Activated CD4-positive, CD25-positive, alpha-beta regulatory T cell treated with anti-CD3 and anti-CD28 coated beads, Interleukin-2, amount 50 U/mL, for 72 hours (primary cell): ENCODE measurements around the gene MIEF1.
"Not testable (repeated sequence)": the region's sequence is repeated elsewhere in the genome, so short reads cannot be mapped to it uniquely, and the experiment has no call there.

Source experiments
- DNase-seq: peaks from one replicate; pipeline ENCODE4 v3.0.0; 2021

The MIEF1 gene

DNA sequence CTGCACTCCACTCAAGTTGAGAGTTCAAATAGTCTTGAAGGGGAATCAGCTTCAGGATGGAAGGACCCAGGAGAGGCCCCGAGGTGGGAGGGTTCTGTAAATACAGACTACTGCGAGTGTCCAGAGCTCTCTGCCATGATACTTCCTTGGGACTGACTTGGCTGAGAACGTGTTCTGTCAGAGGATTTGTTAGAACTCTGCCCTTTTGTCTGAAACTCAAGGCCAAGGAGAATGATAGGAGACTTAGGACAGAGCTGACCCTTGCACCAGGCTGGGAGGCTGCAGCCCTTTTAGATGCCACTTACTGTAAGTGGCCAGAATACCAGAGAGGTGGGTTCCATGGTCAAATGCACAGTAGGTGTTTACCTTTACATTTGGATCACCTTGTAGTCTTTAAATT lies 15.4 kb downstream of the MIEF1 start:
- no peak for DNase-seq

DNA sequence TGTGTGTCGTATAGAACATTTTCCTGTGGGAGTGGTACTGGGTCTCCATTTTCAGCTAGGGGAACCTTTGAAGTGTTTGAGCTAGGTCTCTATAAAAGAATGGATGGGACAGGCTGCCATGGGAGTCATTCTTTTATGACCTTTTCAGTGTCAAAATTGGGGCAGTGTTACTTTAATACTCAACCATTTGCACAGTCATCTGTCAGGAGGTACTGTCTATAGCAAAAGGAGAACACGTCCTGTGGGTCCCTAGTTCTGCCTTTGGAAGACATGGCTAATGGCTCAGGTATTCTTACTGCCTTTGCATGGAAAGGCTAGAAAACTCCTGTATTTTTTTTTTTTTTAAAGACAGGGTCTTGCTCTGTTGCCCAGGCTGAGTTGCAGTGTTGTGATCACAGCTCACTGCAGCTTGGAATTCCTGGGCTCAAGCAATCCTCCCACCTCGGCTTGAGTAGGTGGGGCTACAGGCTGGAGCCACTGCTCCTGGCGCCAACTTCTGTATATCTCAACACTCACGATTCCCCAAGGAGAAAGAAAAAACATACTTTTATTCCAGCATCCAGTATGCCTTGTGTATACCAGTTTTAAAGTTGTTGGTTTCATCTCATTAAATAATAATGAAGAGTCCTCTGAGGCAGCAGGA lies 16.2 kb downstream of the MIEF1 start:
- no peak for DNase-seq

DNA sequence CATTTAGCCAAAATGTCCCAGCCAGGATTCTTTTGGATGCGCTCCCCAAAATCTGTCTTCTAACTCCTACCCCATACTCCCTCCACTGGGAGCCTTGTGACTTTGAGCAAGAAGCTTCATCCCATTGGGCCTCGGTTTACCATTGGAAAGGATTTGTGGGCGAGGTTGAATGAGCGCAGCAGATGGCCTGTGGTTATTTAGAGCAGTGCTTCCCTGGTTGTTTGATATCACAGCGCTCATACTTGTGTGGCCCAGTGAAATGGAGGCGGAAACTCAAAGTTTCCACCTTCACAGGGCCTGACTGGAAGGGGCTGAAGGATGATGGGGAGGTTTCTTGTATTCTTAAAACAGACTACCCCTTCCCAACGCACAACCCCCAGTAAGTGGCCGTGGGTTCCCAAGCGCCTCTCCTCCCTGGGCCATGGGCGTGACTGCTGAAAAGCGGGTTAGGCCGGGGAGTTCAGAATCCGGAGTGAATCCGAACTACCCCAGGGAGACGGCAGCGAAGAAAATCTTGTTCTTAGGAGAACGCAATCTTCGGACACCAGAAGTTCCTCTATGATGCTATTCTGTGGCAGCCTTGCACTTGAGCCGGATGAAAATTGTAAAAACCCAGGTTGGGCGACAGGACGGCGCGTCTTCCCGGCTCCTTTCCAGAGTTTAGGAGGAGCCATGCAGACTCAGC lies 17.0 kb downstream of the MIEF1 start:
- DNase-seq, result peak; percentile 44

DNA sequence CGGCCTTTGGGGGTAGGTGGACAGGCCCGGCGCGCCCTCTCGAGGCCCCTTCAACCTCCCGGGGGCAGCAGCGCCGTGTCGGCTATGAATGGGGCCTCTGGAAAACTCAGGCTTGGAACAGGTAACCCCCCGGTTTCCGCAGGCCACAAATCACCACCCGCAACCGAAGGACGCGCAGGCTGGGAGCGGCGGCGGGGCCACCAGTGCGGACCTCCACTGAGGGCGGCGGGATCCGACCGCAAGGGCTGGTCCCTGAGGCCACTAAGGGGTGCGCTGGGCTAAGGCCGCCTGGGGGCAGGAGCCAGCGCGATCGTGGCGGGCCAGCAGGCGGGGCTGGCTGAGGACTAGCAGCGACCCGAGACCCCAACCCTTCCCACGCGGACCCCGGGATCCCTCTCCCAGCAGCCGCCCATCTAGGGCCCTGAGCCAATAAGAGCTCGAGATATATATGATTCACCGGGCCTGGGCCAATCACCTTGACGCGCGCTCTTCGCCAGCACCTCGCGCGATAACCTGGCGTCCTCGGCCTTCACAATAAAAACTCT lies 17.7 kb downstream of the MIEF1 start:
- DNase-seq, result peak; percentile 93

DNA sequence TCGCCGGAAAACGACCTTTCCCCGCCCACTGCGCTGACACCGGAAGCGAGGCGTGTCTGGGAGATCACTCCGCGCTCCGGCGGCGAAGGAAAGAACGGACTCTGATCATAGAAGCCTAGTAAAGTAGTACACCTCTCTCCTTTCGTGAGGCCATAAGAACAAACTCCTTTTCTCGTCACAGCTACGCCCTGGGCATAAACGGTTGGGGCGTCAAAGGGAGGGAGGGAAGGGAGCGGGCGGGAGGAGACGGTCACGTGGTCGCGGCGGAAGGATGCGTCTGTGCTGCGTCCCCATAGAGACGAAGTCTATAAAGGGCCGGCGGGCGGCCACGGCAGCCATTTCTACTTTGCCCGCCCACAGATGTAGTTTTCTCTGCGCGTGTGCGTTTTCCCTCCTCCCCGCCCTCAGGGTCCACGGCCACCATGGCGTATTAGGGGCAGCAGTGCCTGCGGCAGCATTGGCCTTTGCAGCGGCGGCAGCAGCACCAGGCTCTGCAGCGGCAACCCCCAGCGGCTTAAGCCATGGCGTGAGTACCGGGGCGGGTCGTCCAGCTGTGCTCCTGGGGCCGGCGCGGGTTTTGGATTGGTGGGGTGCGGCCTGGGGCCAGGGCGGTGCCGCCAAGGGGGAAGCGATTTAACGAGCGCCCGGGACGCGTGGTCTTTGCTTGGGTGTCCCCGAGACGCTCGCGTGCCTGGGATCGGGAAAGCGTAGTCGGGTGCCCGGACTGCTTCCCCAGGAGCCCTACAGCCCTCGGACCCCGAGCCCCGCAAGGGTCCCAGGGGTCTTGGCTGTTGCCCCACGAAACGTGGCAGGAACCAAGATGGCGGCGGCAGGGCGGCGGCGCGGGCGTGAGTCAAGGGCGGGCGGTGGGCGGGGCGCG lies 18.4 kb downstream of the MIEF1 start, which contains the start of gene ATF4:
Gene ATF4, plus strand, starts transcription at position 337 of the 880 bp plus-strand sequence. CDS start 884 bp downstream, outside the sequence.
- peak; percentile 91 for DNase-seq

DNA sequence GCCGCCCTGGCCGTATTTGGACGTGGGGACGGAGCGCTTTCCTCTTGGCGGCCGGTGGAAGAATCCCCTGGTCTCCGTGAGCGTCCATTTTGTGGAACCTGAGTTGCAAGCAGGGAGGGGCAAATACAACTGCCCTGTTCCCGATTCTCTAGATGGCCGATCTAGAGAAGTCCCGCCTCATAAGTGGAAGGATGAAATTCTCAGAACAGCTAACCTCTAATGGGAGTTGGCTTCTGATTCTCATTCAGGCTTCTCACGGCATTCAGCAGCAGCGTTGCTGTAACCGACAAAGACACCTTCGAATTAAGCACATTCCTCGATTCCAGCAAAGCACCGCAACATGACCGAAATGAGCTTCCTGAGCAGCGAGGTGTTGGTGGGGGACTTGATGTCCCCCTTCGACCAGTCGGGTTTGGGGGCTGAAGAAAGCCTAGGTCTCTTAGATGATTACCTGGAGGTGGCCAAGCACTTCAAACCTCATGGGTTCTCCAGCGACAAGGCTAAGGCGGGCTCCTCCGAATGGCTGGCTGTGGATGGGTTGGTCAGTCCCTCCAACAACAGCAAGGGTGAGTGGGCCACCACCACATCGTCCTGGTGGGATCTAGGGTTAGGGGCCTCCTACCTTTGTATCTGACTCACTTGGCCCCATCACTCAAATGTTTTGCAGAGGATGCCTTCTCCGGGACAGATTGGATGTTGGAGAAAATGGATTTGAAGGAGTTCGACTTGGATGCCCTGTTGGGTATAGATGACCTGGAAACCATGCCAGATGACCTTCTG lies 19.2 kb downstream of the MIEF1 start:
- not testable (repeated sequence) for DNase-seq

DNA sequence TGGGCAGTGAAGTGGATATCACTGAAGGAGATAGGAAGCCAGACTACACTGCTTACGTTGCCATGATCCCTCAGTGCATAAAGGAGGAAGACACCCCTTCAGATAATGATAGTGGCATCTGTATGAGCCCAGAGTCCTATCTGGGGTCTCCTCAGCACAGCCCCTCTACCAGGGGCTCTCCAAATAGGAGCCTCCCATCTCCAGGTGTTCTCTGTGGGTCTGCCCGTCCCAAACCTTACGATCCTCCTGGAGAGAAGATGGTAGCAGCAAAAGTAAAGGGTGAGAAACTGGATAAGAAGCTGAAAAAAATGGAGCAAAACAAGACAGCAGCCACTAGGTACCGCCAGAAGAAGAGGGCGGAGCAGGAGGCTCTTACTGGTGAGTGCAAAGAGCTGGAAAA lies 20.0 kb downstream of the MIEF1 start:
- not testable (repeated sequence) for DNase-seq

DNA sequence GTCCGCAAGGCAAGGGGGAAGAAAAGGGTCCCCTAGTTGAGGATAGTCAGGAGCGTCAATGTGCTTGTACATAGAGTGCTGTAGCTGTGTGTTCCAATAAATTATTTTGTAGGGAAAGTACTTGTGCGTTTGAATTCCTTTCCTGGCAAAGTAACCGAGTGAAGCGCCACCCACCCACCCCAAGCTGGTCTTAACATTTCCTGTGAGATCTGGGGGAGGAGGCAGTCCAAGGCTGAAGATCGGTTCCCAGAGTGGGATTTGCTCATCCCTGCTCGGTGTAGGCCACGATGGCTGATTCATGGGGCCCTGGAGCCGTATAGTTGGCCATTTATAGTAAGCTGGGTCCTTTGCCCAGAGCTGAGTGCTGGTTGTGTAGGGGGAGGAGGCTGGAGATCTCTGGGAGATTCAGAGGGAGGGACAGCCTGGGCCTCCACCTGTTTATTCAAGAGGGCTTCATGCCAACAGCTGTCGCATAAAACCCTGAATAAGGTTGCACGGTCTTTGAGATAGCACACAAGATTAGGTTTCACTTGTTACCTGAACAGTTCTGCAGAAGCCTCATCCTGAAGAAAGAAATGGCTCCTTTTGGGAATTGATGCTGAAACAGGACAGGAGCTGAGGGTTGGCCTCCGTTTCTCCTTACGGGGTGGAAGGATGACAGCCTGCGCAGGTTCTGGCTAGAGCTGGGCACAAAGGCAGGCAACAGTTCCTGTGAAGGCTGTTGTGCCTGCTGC lies 20.6 kb downstream of the MIEF1 start:
- peak; percentile 50 for DNase-seq

DNA sequence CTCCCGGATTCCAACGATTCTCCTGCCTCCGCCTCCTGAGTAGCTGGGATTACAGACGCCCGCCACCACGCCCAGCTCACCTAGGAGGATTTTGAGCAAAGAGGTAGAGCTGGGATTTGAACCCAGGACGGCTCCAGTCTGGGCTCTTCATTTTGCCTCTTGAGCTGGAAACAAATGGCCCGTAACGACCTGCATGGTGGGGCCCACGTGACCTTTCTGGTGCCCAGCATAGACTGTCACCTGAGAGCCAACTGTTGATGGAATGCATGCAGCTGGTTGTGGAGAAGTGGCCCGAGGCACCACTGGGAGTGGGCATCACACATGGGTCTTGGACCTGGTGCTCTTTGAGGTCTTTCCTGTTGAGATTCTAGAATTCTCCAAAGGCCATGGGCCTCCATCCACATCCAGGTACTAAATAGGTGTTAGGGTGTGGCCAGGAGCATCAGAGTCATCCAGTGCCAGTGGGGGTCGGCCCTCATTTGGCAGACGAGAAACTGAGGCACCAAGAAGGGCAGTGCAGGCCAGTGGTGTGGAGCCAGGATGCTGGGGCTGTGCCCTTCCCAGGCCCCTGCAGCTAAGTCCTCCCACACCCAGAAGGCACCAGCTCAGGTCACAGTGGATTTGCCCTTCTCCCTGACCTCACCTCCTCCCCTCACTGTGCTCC lies 22.1 kb downstream of the MIEF1 start:
- no peak for DNase-seq

DNA sequence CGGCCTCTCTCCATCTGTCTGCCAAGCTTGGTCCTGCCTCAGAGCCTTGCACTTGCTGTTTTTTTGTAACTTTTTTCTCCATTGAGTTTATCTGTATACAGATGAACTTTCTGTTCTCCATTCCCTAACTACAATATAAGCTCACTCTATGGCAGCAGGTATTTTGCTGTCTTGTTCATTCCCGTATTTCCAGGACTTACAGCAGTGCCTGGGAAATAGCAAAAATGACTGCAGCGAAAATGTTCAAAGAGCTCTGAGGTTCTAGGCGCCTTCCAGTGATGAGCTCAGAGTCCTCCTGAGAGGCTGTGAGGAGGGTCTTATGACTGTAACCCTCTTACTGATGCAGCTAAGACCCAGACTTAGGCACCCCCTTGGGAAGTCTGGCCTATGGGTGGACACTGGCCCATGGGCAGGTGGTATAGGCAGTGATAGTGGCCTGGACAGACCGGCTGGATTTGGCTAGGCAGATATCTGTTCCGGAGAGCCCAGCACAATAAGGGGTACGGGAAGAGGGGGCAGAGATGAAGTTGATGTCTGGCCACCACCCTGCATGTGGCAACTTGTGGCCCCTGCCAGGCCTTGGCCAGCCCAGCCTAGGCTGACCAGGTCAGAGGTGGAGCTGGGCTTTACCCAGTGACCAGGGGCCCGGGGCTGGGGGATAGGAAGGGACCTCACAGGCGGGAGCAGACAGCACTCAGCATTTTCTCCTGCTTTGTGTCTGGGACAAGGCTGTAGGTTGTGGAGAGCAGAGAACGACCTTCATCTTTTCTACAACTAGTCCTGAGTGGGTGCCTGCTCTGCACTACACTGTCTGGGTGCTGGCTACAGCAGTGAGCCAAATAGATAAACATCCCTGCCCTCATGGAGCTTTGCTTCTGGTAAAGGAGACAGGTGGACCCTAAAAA lies 22.9 kb downstream of the MIEF1 start:
- DNase-seq, result no peak

DNA sequence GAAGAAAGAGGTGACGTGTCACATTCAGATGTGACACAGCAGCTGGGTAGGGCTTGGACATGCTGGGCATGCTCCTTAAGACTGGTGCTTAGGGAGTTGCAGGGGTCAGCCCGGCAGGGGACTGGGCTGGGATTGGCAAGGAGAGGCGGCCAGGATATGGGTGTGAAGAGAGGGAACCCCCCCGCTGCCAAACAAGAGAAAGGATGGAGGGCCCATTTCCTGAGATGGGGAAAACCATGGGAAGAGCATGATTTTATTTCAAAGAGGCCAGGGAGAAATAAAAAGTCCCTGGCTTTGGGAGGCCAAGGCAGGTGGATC lies 23.5 kb downstream of the MIEF1 start:
- no peak for DNase-seq

DNA sequence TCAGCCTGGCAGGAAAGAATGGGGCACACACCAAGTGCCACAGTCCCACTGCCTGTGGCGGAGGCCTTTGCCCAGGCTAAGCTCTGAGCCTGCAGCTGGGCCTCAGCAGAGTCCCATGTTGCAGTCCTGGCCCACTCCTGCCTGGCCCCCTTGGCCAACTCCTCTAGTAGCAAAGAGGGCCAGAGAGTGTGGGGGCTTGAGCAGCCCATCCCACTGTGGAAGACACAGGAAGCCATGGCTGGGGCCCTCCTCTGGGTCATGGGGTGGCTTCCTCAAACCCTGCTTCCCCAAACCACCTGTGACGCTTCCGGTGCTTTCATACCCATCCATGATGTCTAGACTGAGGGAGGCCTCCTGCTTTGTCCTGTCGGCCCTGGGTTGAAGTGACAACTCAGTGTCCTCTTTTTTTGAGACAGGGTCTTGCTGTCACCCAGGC lies 24.7 kb downstream of the MIEF1 start:
- no peak for DNase-seq

DNA sequence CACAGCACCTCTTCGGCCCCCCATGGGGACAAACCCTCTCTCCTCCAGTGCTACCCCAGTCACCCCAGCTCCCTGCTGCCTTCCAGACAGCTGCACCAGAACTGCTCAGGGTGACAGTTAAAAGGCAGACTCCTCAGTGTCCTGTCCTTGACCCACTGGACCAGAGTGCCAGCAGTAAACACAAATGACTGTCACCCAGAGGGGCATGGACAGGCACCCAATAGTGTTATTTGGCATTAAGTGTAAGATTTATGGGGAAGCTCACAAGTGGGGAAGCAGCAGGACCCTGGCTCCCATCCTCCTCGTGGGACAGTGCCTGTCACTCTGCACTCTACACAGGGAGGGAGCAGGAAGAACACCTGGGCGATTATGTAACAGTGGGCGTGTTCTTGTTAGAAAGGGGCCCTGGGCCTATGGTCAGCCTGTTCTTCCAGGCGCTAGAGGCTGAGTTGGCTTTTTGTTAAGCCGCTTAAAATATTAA lies 25.4 kb downstream of the MIEF1 start:
- no peak for DNase-seq

DNA sequence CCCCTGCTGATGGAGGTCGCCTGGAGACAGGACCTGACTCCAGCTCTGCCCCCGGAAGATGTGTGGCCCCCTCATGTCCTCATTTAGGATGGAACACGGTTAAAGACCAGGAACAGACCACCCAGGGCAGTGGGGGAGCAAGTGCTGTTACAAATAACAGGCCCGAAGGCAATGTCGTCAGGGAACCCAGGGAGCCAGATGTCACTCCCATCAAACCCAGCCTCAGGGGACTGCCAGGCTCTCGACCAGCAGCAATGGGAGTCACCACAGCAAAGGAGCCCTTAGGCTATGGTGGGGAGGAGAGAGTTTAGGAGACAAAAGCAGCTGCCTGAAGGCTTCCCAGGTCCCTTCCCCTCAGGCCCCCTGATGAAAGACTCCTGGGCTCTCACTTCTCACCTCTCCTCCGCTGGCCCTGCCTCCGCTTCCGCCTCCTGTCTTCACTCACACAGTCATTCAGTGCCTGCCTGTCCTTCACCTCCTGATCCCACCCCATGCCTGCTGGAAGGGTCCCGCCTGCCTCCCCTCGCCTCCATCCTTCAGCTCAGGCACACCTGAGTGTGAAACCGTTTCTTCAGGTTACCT lies 26.1 kb downstream of the MIEF1 start:
- DNase-seq, result no peak

DNA sequence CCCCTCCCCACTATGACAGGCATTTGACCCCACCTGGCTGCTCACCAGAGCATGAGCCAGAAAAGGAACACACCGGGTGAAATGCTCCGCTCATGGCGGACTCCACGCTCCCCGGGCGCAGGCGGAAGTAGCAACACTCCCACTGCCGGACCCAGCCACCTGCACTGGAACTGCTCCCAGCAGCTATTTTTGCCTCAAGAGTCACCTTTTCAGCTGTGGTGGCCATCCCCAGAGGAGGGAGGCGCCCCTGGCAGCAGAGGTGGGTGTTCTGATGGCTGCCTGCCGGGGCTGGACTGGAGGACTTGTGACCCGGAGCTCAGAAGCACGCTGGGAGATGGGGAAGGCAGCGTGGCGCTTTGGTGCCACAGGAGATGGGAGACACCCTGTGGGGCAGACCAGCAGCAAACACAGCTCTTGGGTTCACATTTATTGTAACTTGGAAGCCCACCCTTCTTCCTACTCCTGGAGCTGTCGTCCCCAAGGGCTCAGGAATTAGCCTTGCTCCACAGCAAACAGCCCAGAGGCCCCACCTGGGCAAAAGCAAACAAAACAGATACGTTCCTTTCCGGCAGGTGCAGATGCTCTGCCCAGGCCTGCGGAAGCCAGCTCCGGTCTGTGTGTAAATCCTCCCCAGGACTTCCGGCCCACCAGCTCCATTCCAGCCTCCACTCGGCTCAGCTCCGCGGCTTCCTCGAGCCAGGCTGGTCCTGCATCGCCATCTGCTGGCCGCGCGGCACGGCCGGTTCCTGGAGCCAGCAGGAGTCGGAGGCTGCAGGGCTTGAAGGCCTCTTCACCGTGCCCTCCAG lies 26.8 kb downstream of the MIEF1 start:
- DNase-seq, result peak; percentile 86

DNA sequence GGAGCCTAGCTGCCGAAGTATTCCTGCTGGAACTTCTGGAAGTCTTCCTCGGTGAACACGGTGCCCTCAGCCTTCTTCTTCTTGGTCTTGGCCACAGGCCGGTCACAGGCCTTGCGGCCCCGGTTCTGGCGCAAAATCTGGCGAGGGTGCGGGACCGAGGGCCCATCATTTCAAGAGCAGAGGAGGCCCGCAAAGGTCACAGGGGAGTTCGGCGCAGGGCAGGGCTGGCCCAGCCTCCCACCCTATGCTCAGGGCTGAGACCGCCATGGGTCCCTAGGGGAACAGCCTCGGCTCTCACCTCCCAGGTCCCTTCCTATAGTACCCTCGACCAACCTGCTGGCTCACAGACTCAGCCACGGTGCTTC lies 27.4 kb downstream of the MIEF1 start:
- no peak for DNase-seq

DNA sequence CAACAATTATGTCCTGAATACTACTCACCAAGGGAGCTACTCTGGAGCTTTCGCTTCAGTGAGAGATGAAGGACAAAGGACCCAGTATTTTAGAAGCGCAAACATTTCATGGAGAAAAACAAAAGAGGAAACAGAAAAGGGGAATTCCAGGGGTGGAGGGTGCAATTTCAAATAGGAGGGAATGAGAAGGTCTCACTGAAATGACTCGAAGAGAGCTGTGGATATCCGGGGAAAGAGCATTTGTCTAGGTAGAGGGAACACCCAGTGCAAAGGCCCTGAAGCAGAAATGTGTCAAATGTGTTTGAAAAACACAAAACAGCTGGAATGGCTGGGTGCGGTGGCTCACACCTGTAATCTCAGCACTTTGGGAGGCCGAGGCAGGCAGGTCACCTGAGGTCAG lies 28.0 kb downstream of the MIEF1 start:
- DNase-seq, result no peak

DNA sequence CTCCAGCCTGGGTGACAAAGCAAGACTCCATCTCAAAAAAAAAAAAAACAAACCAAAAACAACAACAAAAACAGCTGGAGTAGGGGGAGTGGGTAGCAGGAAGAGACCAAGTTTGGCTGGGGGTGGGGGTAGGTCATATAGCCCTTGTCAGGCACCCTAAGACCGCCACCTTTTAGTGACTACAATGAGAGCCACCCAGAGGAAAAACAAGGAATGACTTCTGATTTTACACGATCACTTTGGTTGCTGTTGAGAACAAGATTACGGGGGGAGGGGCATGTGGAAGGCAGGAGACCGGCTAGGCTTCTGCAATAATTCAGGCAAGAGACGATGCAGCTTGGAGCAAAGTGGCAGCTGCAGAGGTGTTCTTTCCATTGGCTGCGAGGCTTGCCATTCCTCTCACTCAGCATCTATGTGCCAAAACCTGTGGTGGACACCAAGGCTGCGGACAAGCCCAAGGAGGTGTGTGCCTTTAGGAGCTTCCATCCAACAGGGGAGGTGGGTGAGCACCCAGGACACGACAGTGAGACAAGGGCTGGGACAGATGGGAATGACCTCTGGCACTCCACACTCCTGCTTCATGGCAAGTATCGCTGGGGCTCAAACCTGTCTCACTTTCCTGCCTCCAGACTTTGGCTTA lies 28.7 kb downstream of the MIEF1 start:
- DNase-seq, result no peak
